NK-92 treated with Interleukin-12 subunit alpha and Interleukin-12 subunit beta, amount 100 ng/mL, for 24 hours (cell line): Measurements from ENCODE around the gene TSGA10IP.

Source experiments
- DNase-seq: peaks from one replicate; lab custom pipeline; 2025; lab: John Stamatoyannopoulos, UW

Gene TSGA10IP

DNA sequence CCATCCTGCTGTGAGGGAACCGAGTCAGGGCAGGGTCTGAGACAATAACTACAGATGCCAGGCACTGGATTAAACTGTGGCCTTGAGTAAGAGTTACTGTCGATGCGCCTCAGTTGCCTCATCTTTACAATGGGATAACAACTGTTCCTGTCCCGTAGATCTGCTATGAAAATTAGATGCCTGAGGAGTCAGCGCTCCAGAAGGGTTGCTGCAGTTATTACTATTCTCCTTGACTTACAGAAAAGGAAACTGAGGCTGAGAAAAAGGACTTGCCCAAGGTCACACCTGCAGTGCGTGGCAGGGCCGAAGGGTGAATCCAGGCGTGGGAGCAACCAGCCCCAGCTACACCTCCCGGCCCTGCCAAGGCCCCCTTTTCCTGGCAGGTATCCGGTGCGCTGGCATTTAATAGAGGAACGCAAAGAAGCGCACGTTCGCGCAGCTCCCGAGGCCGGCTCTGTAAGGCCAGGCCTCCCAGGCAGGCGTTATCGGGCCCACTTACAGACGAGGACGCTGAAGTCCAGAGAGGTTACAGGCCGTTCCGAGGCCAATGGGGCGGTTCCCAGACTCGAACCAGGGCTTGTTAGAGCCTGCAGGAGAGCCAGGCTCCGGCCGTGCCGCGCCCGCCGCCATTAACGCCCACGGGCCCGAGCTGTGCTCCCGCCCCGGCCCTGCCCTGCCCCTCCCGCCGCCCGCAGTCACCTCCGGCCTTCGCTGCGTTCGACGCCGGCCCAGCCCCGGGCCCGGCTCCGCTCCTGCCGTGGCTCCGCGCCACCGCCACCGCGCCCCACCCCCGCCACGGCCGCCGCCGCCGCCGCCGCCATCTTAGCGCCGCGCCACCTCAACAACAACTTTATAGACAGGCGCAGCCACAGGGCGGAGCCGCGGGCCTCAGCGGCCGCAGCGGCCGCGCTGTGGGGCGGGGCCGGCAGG is 26.8 kb upstream of the TSGA10IP start, which contains the start of gene C11orf68:
Gene C11orf68 (minus strand): TSS at position 852 of the 930 bp plus-strand sequence. CDS start 31 bp downstream, at position 821.
- DNase-seq, result no peak

- DNase-seq, result peak; percentile 99
Observed at GRCh38 chr11:65919141-65919572, 26.1 kb upstream of the TSGA10IP start, which contains the start of gene DRAP1. Gene DRAP1 (plus strand): TSS chr11:65919426. CDS start chr11:65919502, 76 bp downstream.

DNA sequence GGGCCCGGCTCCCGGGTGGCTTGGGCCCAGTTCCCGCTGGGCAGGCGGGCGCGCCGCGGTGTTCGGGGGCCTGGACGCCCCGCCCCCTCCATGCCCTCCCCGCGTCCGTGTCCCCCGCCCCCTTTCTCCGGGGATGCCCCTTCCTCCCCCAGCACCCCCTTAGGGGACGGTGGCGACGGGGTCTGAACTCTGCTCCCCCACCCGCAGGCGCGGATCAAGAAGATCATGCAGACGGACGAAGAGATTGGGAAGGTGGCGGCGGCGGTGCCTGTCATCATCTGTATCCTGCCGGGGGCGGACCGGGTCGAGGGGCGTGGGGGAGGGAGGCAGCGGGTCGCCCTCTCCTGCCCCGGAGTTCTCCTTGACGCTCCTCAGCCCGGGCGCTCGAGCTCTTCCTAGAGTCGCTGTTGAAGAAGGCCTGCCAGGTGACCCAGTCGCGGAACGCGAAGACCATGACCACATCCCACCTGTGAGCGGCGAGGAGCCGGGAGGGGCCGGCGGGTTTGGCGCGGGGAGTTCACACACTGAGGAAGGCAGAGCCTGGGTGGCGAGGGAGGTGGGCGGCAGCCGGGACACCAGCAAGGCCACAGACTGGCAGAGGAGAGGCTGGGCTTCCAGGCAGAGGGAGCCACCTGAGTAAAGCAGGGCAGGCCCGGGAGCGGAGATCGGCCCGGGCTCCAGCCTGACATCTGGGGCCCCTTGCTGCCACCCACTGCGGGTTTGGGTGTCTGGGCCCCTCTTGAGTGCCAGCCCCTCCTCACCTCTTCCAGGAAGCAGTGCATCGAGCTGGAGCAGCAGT is 25.5 kb upstream of the TSGA10IP start:
- DNase-seq, result peak; percentile 78

DNA sequence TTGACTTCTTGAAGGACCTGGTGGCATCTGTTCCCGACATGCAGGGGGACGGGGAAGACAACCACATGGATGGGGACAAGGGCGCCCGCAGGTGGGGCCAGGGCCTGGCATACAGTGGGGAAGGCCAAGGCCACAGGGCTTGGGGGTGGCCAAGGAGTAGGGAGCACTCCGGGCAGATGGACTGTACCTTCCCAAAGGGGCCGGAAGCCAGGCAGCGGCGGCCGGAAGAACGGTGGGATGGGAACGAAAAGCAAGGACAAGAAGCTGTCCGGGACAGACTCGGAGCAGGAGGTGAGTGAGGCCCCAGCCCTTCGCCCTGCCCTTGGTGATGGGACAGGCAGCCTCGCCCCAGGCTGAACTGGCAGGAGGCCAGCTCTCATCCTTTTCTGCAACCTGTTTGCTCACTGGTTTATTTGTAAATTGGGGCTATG is 24.9 kb upstream of the TSGA10IP start:
- no peak for DNase-seq

DNA sequence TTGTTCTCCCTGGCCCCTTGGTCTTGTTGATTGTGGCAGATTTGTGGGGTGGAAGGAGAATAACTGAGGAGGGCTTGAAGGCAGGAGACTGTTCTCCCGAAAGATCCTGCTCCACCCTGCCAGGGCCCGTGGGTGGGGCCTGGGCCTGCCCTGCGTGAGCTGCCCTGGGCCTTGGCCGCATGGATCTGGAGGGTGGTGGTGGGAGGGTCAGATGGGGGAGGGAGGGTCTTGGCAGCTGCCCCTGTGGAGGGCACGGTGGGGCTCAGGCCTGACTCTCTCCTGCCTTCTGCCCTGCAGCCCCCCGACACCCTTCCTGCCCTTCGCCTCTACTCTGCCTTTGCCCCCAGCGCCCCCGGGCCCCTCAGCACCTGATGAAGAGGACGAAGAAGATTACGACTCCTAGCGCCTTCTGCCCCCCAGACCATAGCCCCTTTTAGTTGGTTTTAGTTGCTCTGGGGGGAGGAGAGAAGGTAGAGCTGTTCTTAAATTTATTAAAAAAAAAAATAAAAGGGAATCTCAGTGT is 24.2 kb upstream of the TSGA10IP start:
- DNase-seq, result no peak

DNA sequence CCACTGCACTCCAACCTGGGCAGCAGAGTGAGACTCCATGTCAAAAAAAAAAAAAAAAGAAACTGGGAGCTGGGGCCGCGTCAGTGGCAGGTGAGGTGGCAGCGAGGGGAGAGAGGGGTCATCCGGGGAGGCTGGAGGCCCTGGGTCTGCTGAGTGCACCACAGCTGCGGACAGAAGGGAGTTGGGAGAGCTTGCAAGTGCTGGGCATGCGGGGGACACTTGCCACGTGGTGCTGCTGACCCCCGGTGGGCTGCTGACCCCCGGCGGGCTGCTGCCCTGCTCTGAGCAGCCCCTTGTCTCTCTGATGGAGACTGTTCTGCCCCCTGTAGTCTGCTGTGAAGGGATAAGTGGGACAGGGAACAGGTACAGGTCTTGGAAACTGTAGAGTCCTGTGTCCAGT is 23.4 kb upstream of the TSGA10IP start:
- DNase-seq, result no peak

DNA sequence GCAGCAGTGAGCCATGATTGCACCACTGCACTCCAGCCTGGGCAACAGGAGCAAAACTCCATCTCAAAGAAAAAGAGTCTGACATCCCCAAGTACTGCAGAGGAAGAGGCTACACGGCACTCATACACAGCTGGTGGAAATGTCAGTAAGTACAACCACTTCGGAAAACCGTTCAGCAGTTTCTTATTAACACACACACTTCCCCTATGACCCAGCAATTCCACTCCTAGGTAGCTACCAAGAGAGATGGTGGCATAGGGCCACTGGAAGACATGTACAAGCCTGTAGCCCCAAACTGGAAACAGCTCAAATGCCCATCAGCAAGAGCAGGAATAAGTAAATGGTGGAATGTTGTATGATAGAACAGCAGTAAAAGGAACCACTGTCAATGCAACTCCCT is 22.7 kb upstream of the TSGA10IP start:
- DNase-seq, result no peak

- DNase-seq, result no peak
Observed at GRCh38 chr11:65925397-65925796, 19.9 kb upstream of the TSGA10IP start.

- peak; percentile 60 for DNase-seq
Observed at GRCh38 chr11:65927904-65928397, 17.3 kb upstream of the TSGA10IP start.

DNA sequence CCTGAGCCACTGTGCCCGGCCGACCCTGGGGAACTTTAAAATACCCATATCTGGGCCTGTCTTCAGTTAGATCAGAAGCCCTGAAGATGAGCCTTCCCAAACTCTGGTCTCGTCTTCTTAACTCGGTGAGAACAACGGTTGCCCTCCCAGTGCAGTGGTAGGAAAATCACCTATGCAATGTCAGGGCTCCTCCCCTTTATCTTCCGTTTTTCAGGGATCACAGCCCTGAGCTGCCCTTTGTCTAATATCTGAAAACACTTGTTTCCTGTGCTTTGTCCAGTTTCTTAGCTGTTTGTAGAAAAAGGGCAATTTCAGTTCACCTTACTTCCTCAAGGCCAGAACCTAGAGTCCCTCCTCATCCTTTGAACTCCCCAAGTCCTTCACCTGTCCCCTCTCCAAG is 16.6 kb upstream of the TSGA10IP start:
- no peak for DNase-seq

- no peak for DNase-seq
Observed at GRCh38 chr11:65931773-65932557, 13.3 kb upstream of the TSGA10IP start.

DNA sequence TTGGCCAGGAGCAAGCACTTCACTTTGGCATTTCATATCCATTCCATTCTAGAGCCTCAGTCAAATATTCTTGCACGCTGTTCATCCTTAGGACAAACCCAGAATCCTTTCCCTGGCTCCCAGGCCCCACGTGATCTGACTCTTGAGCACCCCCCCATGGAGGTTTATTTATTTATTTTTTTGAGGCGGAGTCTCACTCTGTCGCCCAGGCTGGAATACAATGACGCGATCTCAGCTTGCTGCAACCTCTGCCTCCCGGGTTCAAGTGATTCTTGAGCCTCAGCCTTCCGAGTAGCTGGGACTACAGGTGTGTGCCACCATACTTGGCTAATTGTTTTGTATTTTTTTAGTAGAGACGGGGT is 12.7 kb upstream of the TSGA10IP start:
- DNase-seq, result no peak

DNA sequence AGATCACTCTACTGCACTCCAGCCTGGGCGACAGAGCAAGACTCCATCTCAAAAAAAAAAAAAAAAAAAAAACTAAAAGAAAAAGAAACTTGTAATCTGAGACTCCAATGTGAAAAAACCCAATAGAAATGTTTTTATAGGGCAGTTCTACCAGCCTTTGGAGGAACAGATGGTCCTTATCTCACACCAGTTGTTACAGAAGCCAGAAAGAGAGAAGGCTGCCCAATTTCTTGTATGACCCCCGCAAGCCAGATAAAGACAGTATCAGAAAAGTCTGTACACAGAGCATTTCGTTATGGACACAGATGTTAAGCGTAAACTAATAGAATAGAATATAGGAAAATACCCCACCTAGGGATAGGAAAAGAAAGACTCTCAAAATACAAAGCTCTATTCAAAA is 11.3 kb upstream of the TSGA10IP start:
- DNase-seq, result no peak

DNA sequence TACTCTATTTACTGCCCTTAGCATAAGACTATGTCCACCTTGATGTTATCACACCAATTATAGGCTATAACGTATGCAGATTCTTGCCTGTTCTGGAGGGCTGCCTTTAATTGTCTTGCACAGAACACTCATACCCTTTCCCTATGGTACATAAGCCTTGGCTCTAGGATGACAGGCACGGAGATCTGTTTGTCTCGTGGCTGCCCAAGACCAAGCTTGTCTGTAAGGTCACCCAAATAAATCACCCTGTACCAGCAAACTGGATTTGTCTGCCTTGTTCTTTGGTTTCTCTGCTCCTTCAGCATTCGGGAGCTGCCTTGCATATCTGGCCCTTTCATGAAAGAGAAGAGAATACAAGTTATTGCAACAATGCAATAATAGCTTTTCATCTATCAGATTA is 7.5 kb upstream of the TSGA10IP start:
- no peak for DNase-seq

- no peak for DNase-seq
Observed at GRCh38 chr11:65941720-65942310, 3.5 kb upstream of the TSGA10IP start.

GRCh38 chr11:65942531-65942930 is 2.7 kb upstream of the TSGA10IP start:
- DNase-seq, result no peak

- DNase-seq, result no peak
Observed at GRCh38 chr11:65944191-65944590, 1.1 kb upstream of the TSGA10IP start.

- DNase-seq, result no peak
Observed at GRCh38 chr11:65944767-65945166, 513 bp upstream of the TSGA10IP start.

- DNase-seq, result no peak
Observed at GRCh38 chr11:65945941-65946558, 770 bp downstream of the TSGA10IP start.

- DNase-seq, result no peak
Observed at GRCh38 chr11:65946655-65947054, 1.4 kb downstream of the TSGA10IP start.

- no peak for DNase-seq
Observed at GRCh38 chr11:65947133-65947532, 1.9 kb downstream of the TSGA10IP start.
